Natural killer cell treated with Interleukin-12 subunit alpha and Interleukin-12 subunit beta and Interleukin-15 and Interleukin-18, amount 100 ng/mL, for 72 hours (primary cell): ENCODE measurements around the gene PPCDC. TPM values are rescaled to one million over a fixed set of nuclear protein-coding genes. Genes with fewer than 3 reads are reported as not detected.

Experiments
- ATAC-seq, 2 donors: fragments of 150-1000 bp; cut with Tn5 transposase in 1 of 2; sonication (Bioruptor Pico), chemical (Tn5 transposase) in 1 of 2; 2 replicates each; pipeline ENCODE4 v1.10.0; 2021
- DNase-seq: peaks from one replicate; pipeline ENCODE4 v3.0.0; 2022; ENCODE audit warnings: low spot score
- H3K27ac Mint-ChIP-seq, 2 donors: 1 replicate in 1 of 2; 2 replicates in 1 of 2; pipeline ENCODE4 v1.8.0; 2022; ENCODE audit warnings: mixed read lengths in 2 of 2, mild to moderate bottlenecking in 1 of 2, moderate library complexity in 1 of 2
- H3K27me3 Mint-ChIP-seq, 2 donors: 1 replicate in 1 of 2; 2 replicates in 1 of 2; pipeline ENCODE4 v1.8.0; 2022; ENCODE audit warnings: mixed read lengths in 2 of 2
- H3K36me3 Mint-ChIP-seq: one replicate; pipeline ENCODE4 v1.8.0; 2022; ENCODE audit warnings: mixed read lengths
- H3K4me1 Mint-ChIP-seq, 2 donors: 1 replicate in 1 of 2; 2 replicates in 1 of 2; pipeline ENCODE4 v1.8.0; 2022; ENCODE audit warnings: low read depth in 2 of 2, mixed read lengths in 2 of 2, mild to moderate bottlenecking in 1 of 2
- H3K4me3 Mint-ChIP-seq: one replicate; pipeline ENCODE4 v1.8.0; 2022; ENCODE audit warnings: mixed read lengths
- H3K9me3 Mint-ChIP-seq: 2 replicates; pipeline ENCODE4 v1.8.0; 2022; ENCODE audit warnings: mixed read lengths
- total RNA-seq, 2 donors: library from RNA; stranded (reverse); gene quantifications; one replicate each; pipeline ENCODE4 v1.2.3, GENCODE V29; 2022

Gene PPCDC
- 10 to 100 TPM; 27.0 to 42.0 TPM for total RNA-seq

GRCh38 chr15:75023181-75023871 lies at the start of gene PPCDC:
TSS of gene PPCDC (plus strand) at chr15:75023590. CDS start at chr15:75028319, 4,729 bp downstream.
- DNase-seq (peak; percentile 97), ATAC-seq (peak; percentile 99)
- no peaks in the 10 kb centered on the region for H3K27me3 Mint-ChIP-seq
- no peaks in the 10 kb centered on the region for H3K9me3 Mint-ChIP-seq
- H3K36me3 Mint-ChIP-seq = no peaks in the 10 kb centered on the region
- peak within 1 kb of the TSS; percentile 92 for H3K4me3 Mint-ChIP-seq
- peaks cover 0 to 13% of the 10 kb centered on the region in 2 donors for H3K4me1 Mint-ChIP-seq
- peak within 1 kb of the TSS; percentile 88 to 93 for H3K27ac Mint-ChIP-seq

- Mint-ChIP-seq H3K36me3 (no peaks in the 10 kb centered on the region), H3K4me1 (peaks cover 0 to 11% of the 10 kb centered on the region in 2 donors), H3K27ac (no peak overlapping the region), H3K27me3 (peaks cover 15 to 27% of the 10 kb centered on the region in 2 donors), H3K9me3 (no peaks in the 10 kb centered on the region), H3K4me3 (no peak overlapping the region)
- DNase-seq (no peak), ATAC-seq (no peak)
Measured at GRCh38 chr15:74976159-74976558, 47.2 kb upstream of the PPCDC start.

GRCh38 chr15:74977599-74977998 lies 45.8 kb upstream of the PPCDC start:
- DNase-seq (no peak), ATAC-seq (peak in 1 of 2 donors; percentile 85)
- H3K4me1 Mint-ChIP-seq = peaks cover 0 to 11% of the 10 kb centered on the region in 2 donors
- H3K27me3 Mint-ChIP-seq = peaks cover 18 to 25% of the 10 kb centered on the region in 2 donors
- no peaks in the 10 kb centered on the region for H3K9me3 Mint-ChIP-seq
- no peak overlapping the region for H3K4me3 Mint-ChIP-seq
- H3K36me3 Mint-ChIP-seq = no peaks in the 10 kb centered on the region
- no peak overlapping the region for H3K27ac Mint-ChIP-seq

- Mint-ChIP-seq H3K9me3 (no peaks in the 10 kb centered on the region), H3K4me3 (no peak overlapping the region)
Measured at GRCh38 chr15:74978077-74978476, 45.3 kb upstream of the PPCDC start.

GRCh38 chr15:74978503-74978902 lies 44.9 kb upstream of the PPCDC start:
- peaks cover 13 to 20% of the 10 kb centered on the region in 2 donors for H3K27me3 Mint-ChIP-seq
- peaks cover under 1 to 12% of the 10 kb centered on the region in 2 donors for H3K4me1 Mint-ChIP-seq
- H3K4me3 Mint-ChIP-seq = no peak overlapping the region
- no peaks in the 10 kb centered on the region for H3K36me3 Mint-ChIP-seq
- DNase-seq (no peak), ATAC-seq (peak in 1 of 2 donors; percentile 48)
- H3K27ac Mint-ChIP-seq = no peak overlapping the region
- no peaks in the 10 kb centered on the region for H3K9me3 Mint-ChIP-seq

More at GRCh38 chr15:74978077-74978476, 45.3 kb upstream of the PPCDC start:
- H3K27ac Mint-ChIP-seq = no peak overlapping the region
- H3K27me3 Mint-ChIP-seq = peaks cover 13 to 21% of the 10 kb centered on the region in 2 donors
- H3K4me1 Mint-ChIP-seq = peaks cover 0 to 11% of the 10 kb centered on the region in 2 donors
- DNase-seq (no peak), ATAC-seq (no peak)
- H3K36me3 Mint-ChIP-seq = no peaks in the 10 kb centered on the region

- H3K27me3 Mint-ChIP-seq = peaks cover 29 to 49% of the 10 kb centered on the region in 2 donors
- no peak overlapping the region for H3K27ac Mint-ChIP-seq
- no peaks in the 10 kb centered on the region for H3K9me3 Mint-ChIP-seq
- ATAC-seq = no peak
- no peak for DNase-seq
- peaks cover 5 to 20% of the 10 kb centered on the region in 2 donors for H3K4me1 Mint-ChIP-seq
- no peaks in the 10 kb centered on the region for H3K36me3 Mint-ChIP-seq
- no peak overlapping the region for H3K4me3 Mint-ChIP-seq
Measured at GRCh38 chr15:74982183-74982582, 41.2 kb upstream of the PPCDC start.

- peaks cover 5 to 9% of the 10 kb centered on the region in 2 donors for H3K4me1 Mint-ChIP-seq
- peak overlapping the region in 1 of 2 donors; percentile 17 for H3K27ac Mint-ChIP-seq
- DNase-seq = no peak
- H3K36me3 Mint-ChIP-seq = no peaks in the 10 kb centered on the region
- H3K9me3 Mint-ChIP-seq = no peaks in the 10 kb centered on the region
- peak overlapping the region; percentile 33 for H3K4me3 Mint-ChIP-seq
- peaks cover 22 to 43% of the 10 kb centered on the region in 2 donors for H3K27me3 Mint-ChIP-seq
- ATAC-seq = peak; percentile 72 to 87
Measured at GRCh38 chr15:74983725-74984231, 39.6 kb upstream of the PPCDC start.

- Mint-ChIP-seq H3K9me3 (no peaks in the 10 kb centered on the region), H3K4me1 (peaks cover 5 to 9% of the 10 kb centered on the region in 2 donors), H3K27ac (no peak overlapping the region), H3K4me3 (no peak overlapping the region), H3K36me3 (no peaks in the 10 kb centered on the region), H3K27me3 (peaks cover 28 to 41% of the 10 kb centered on the region in 2 donors)
- no peak for ATAC-seq
- DNase-seq = no peak
Measured at GRCh38 chr15:74988007-74988800, 35.2 kb upstream of the PPCDC start.

GRCh38 chr15:74989527-74989926 lies 33.9 kb upstream of the PPCDC start:
- no peak overlapping the region for H3K27ac Mint-ChIP-seq
- peaks cover 23 to 30% of the 10 kb centered on the region in 2 donors for H3K27me3 Mint-ChIP-seq
- H3K9me3 Mint-ChIP-seq = no peaks in the 10 kb centered on the region
- DNase-seq (no peak), ATAC-seq (no peak)
- no peak overlapping the region for H3K4me3 Mint-ChIP-seq
- no peaks in the 10 kb centered on the region for H3K36me3 Mint-ChIP-seq
- H3K4me1 Mint-ChIP-seq = peaks cover under 1% of the 10 kb centered on the region in 2 donors

GRCh38 chr15:74992619-74993018 lies 30.8 kb upstream of the PPCDC start:
- H3K4me3 Mint-ChIP-seq = no peak overlapping the region
- H3K27ac Mint-ChIP-seq = no peak overlapping the region
- no peaks in the 10 kb centered on the region for H3K36me3 Mint-ChIP-seq
- DNase-seq (no peak), ATAC-seq (no peak)
- H3K9me3 Mint-ChIP-seq = peaks cover 5% of the 10 kb centered on the region
- peaks cover 10 to 13% of the 10 kb centered on the region in 2 donors for H3K4me1 Mint-ChIP-seq
- peaks cover 27 to 33% of the 10 kb centered on the region in 2 donors for H3K27me3 Mint-ChIP-seq

- Mint-ChIP-seq H3K27me3 (peaks cover 33 to 34% of the 10 kb centered on the region in 2 donors), H3K4me1 (peaks cover 10 to 13% of the 10 kb centered on the region in 2 donors), H3K9me3 (peaks cover 5% of the 10 kb centered on the region), H3K36me3 (no peaks in the 10 kb centered on the region), H3K4me3 (no peak overlapping the region), H3K27ac (no peak overlapping the region)
- no peak for ATAC-seq
- no peak for DNase-seq
Measured at GRCh38 chr15:74994236-74994635, 29.2 kb upstream of the PPCDC start.

GRCh38 chr15:74994685-74995084 lies 28.7 kb upstream of the PPCDC start:
- Mint-ChIP-seq H3K27ac (no peak overlapping the region), H3K9me3 (peaks cover 5% of the 10 kb centered on the region), H3K4me1 (peaks cover 10 to 13% of the 10 kb centered on the region in 2 donors), H3K36me3 (no peaks in the 10 kb centered on the region), H3K27me3 (peaks cover 29 to 32% of the 10 kb centered on the region in 2 donors), H3K4me3 (peak overlapping the region; percentile 70)
- ATAC-seq (no peak), DNase-seq (no peak)

GRCh38 chr15:74995182-74995778 lies 28.1 kb upstream of the PPCDC start, which contains the start of gene SCAMP5:
TSS of gene SCAMP5 (plus strand) at chr15:74995563. CDS start at chr15:75011840, 16,277 bp downstream.
- H3K4me1 Mint-ChIP-seq = peaks cover 10 to 13% of the 10 kb centered on the region in 2 donors
- H3K27ac Mint-ChIP-seq = no peak within 1 kb of the TSS
- H3K9me3 Mint-ChIP-seq = peaks cover 5% of the 10 kb centered on the region
- H3K4me3 Mint-ChIP-seq = peak within 1 kb of the TSS; percentile 70
- ATAC-seq = peak; percentile 95 to 97
- peaks cover 28 to 32% of the 10 kb centered on the region in 2 donors for H3K27me3 Mint-ChIP-seq
- DNase-seq = peak; percentile 96
- H3K36me3 Mint-ChIP-seq = no peaks in the 10 kb centered on the region
